ENCODE data around the gene ACO2.

DNA sequence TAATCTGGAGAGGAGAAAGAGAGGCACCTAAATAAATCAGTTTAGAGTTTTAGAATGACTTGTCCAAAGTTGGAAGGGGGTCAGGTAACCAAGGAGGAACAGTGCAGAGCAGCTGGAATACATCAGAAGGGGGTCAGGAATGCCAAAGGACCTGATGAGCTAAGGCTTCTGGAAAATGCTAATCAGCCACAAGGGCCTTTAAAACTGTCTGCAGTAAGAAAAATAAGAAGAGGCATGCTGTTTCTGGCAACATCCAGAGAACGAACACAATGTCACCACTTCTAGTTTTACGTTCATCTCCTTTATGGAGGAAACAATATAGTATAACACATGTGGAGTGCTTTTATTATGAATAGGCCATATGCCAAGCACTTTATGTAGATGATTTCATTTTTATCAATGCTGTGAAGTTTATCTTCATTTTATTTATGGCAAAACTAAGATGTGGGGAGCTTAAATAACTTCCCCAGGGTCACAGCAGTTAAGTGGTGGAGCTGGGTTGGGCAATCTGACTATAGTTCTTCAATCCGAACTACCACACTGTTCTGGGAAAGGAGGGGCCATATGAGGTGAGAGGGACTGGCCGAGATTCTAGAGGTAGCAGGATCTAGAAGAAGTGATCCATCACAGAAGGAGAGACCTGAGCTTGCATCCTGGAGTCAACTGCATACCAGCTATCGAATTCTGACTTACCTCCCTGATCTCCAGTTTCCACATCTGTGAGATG lies 22.6 kb downstream of the ACO2 start:
- TF ChIP-seq, protein P1, sequence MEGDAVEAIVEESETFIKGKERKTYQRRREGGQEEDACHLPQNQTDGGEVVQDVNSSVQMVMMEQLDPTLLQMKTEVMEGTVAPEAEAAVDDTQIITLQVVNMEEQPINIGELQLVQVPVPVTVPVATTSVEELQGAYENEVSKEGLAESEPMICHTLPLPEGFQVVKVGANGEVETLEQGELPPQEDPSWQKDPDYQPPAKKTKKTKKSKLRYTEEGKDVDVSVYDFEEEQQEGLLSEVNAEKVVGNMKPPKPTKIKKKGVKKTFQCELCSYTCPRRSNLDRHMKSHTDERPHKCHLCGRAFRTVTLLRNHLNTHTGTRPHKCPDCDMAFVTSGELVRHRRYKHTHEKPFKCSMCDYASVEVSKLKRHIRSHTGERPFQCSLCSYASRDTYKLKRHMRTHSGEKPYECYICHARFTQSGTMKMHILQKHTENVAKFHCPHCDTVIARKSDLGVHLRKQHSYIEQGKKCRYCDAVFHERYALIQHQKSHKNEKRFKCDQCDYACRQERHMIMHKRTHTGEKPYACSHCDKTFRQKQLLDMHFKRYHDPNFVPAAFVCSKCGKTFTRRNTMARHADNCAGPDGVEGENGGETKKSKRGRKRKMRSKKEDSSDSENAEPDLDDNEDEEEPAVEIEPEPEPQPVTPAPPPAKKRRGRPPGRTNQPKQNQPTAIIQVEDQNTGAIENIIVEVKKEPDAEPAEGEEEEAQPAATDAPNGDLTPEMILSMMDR (IDR thresholded peaks at IDR 0.05; ENCODE audit: low read depth, low read length): no peak
- TF ChIP-seq EZH2phosphoT487 (IDR thresholded peaks at IDR 0.05; ENCODE audit: low read depth): no peak
